OCI-LY1 (cell line): ENCODE measurements around the gene FHIT.

Experiments used
- H2AFZ ChIP-seq: fragments of 200-600 bp; sonication (generic), shearing (Covaris generic); 2 replicates; pipeline ENCODE4 v1.6.0; 2014; ENCODE audit warnings: antibody characterized with exemption, mild to moderate bottlenecking, low read length
- H3F3A ChIP-seq: fragments of 200-600 bp; sonication (generic), shearing (Covaris generic); 2 replicates; pipeline ENCODE4 v1.6.0; 2014; ENCODE audit warnings: mild to moderate bottlenecking, antibody characterized with exemption, low read length, moderate library complexity; ENCODE audit not compliant: insufficient read depth
- H3K27ac ChIP-seq: fragments of 200-600 bp; sonication (generic); 2 replicates; pipeline ENCODE4 v1.5.1; 2014; ENCODE audit warnings: low read length, mixed run types, mild to moderate bottlenecking, low read depth; ENCODE audit not compliant: poor library complexity, severe bottlenecking
- H3K27me3 ChIP-seq: fragments of 200-600 bp; sonication (generic); 2 replicates; pipeline ENCODE4 v1.6.0; 2014; ENCODE audit warnings: antibody characterized with exemption, mild to moderate bottlenecking, low read length, moderate library complexity; ENCODE audit not compliant: insufficient read depth
- H3K36me3 ChIP-seq: fragments of 200-600 bp; sonication (generic); 2 replicates; pipeline ENCODE4 v1.6.1; 2014; ENCODE audit warnings: mild to moderate bottlenecking, antibody characterized with exemption, low read length, moderate library complexity, mixed read lengths; ENCODE audit not compliant: insufficient read depth
- H3K4me1 ChIP-seq: fragments of 200-600 bp; sonication (generic); 2 replicates; pipeline ENCODE4 v1.5.1; 2014; ENCODE audit warnings: mild to moderate bottlenecking, low read length, moderate library complexity; ENCODE audit not compliant: insufficient read depth, severe bottlenecking
- H3K4me2 ChIP-seq: fragments of 200-600 bp; sonication (generic), shearing (Covaris generic); 2 replicates; pipeline ENCODE4 v1.6.1; 2014; ENCODE audit warnings: low read length
- H3K4me3 ChIP-seq: fragments of 200-600 bp; sonication (generic); 2 replicates; pipeline ENCODE4 v1.5.1; 2014; ENCODE audit warnings: low read length, low read depth, mild to moderate bottlenecking, mixed read lengths; ENCODE audit not compliant: poor library complexity, severe bottlenecking
- H3K79me2 ChIP-seq: fragments of 200-600 bp; shearing (Covaris generic); 2 replicates; pipeline ENCODE4 v1.6.1; 2016; ENCODE audit warnings: mixed run types, low read length, mixed read lengths; ENCODE audit not compliant: insufficient read depth
- H3K9ac ChIP-seq: fragments of 200-600 bp; sonication (generic), shearing (Covaris generic); 2 replicates; pipeline ENCODE4 v1.6.1; 2014; ENCODE audit warnings: mild to moderate bottlenecking, low read length, mixed read lengths
- H3K9me2 ChIP-seq: fragments of 200-600 bp; sonication (generic), shearing (Covaris generic); 2 replicates; pipeline ENCODE4 v1.6.1; 2014; ENCODE audit warnings: low read depth, mild to moderate bottlenecking, low read length, mixed read lengths
- H3K9me3 ChIP-seq: fragments of 200-600 bp; shearing (Covaris generic); 2 replicates; pipeline ENCODE4 v1.6.1; 2014; ENCODE audit warnings: low read length, mixed read lengths
- H4K20me1 ChIP-seq: fragments of 200-600 bp; sonication (generic), shearing (Covaris generic); 2 replicates; pipeline ENCODE4 v1.6.0; 2016; ENCODE audit warnings: mild to moderate bottlenecking, low read length; ENCODE audit not compliant: insufficient read depth
- CTCF ChIP-seq: fragments of 200-600 bp; sonication (generic), shearing (Covaris generic); IDR thresholded peaks from 2 replicates; pipeline ENCODE4 v1.5.1; 2017; ENCODE audit warnings: mild to moderate bottlenecking, antibody characterized with exemption, low read length, moderate library complexity, mixed read lengths
- EZH2 ChIP-seq: fragments of 200-600 bp; sonication (generic), shearing (Covaris generic); IDR thresholded peaks from 2 replicates; pipeline ENCODE4 v1.8.0; 2017; ENCODE audit warnings: borderline replicate concordance, mixed run types, mild to moderate bottlenecking, antibody characterized with exemption, low read length, moderate library complexity, mixed read lengths

FHIT gene

GRCh38 chr3:61251174-61251972 lies at the start of gene FHIT:
TSS of gene FHIT (minus strand) at chr3:61251452.
- H3K4me2 ChIP-seq = peak within 1 kb of the TSS; percentile 72
- TF ChIP-seq CTCF (no peak), EZH2 (no peak)
- H3K9ac ChIP-seq = peak within 1 kb of the TSS; percentile 78
- H3K4me1 ChIP-seq = peaks cover 24% of the 10 kb centered on the region
- peak within 1 kb of the TSS; percentile 85 for H3K4me3 ChIP-seq
- H3K79me2 ChIP-seq = no peaks in the 10 kb centered on the region
- no peaks in the 10 kb centered on the region for H3F3A ChIP-seq
- peak within 1 kb of the TSS; percentile 26 for H2AFZ ChIP-seq
- H3K27ac ChIP-seq = peak within 1 kb of the TSS; percentile 66
- H3K9me2 ChIP-seq = no peaks in the 10 kb centered on the region
- no peaks in the 10 kb centered on the region for H3K9me3 ChIP-seq
- H3K36me3 ChIP-seq = no peaks in the 10 kb centered on the region
- no peaks in the 10 kb centered on the region for H3K27me3 ChIP-seq
- no peaks in the 10 kb centered on the region for H4K20me1 ChIP-seq

GRCh38 chr3:61300786-61301185 lies 49.5 kb upstream of the FHIT start:
- H3K4me1 ChIP-seq = no peaks in the 10 kb centered on the region
- H3K27ac ChIP-seq = no peak overlapping the region
- no peaks in the 10 kb centered on the region for H4K20me1 ChIP-seq
- no peak overlapping the region for H3K4me2 ChIP-seq
- H3K36me3 ChIP-seq = no peaks in the 10 kb centered on the region
- H3K9me3 ChIP-seq = no peaks in the 10 kb centered on the region
- H3F3A ChIP-seq = no peaks in the 10 kb centered on the region
- H3K79me2 ChIP-seq = no peaks in the 10 kb centered on the region
- no peaks in the 10 kb centered on the region for H3K9me2 ChIP-seq
- H2AFZ ChIP-seq = no peak overlapping the region
- H3K9ac ChIP-seq = no peak overlapping the region
- no peak overlapping the region for H3K4me3 ChIP-seq
- TF ChIP-seq EZH2 (no peak), CTCF (no peak)
- H3K27me3 ChIP-seq = no peaks in the 10 kb centered on the region

GRCh38 chr3:61300006-61300380 lies 48.7 kb upstream of the FHIT start:
- Histone ChIP-seq H3K9ac (no peak overlapping the region), H3K27ac (no peak overlapping the region), H4K20me1 (no peaks in the 10 kb centered on the region), H3K4me1 (no peaks in the 10 kb centered on the region), H3K9me2 (no peaks in the 10 kb centered on the region), H3K4me3 (no peak overlapping the region), H3K79me2 (no peaks in the 10 kb centered on the region), H2AFZ (no peak overlapping the region), H3K9me3 (no peaks in the 10 kb centered on the region), H3K36me3 (no peaks in the 10 kb centered on the region), H3K27me3 (no peaks in the 10 kb centered on the region), H3F3A (no peaks in the 10 kb centered on the region), H3K4me2 (no peak overlapping the region)
- TF ChIP-seq EZH2 = no peak
